ENCODE data around the gene FOXK2.
"Not testable (repeated sequence)": the region's sequence is repeated elsewhere in the genome, so short reads cannot be mapped to it uniquely, and the experiment has no call there.

The FOXK2 gene

DNA sequence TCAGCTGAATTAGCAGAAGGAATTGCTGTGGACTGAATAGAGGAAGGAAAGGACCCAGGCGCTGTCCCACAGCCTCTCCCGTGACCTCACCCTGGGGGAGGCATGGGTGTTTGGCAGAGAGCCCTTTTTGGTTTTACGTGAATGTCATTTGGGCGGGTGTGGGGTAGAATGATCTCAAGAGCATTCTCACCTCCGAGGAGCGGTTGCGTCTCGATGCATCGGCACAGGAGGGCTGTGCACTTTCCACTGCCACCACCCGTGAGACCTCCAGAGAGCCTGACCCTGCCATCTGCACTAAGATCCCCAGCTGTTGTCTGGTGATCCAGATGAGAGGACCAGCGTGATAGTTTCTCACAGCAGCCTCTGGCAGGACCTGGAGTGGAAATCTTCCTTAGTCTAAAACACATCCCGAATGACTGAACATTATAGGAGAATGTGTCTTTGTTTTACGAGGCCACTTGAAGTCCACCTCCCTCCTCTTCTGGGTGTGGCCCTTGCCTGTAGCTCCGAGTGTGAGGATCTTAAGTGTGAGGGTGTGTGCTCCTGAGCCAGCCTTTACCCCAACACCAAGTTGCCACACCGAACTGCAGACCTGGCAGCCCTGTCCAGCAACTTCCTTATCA is 29.3 kb downstream of the FOXK2 start:
- Histone ChIP-seq H3K9me3 (ENCODE audit: insufficient read depth, low read length) (no peaks in the 10 kb centered on the region), H3K4me3 (ENCODE audit: insufficient read length, low read depth) (no peak overlapping the region), H3K27me3 (ENCODE audit: insufficient read depth, insufficient read length) (no peaks in the 10 kb centered on the region), H3K9ac (ENCODE audit: insufficient read length, low read depth) (no peak overlapping the region), H3K4me1 (ENCODE audit: insufficient read depth, insufficient read length) (peaks cover 8% of the 10 kb centered on the region), H3K36me3 (ENCODE audit: insufficient read depth, insufficient read length, low read length) (peaks cover 13% of the 10 kb centered on the region)
- TF ChIP-seq YY1 (IDR thresholded peaks at IDR 0.05; ENCODE audit: insufficient read depth, insufficient read length), result no peak
- no peak for TF ChIP-seq SUZ12 (IDR thresholded peaks at IDR 0.05; ENCODE audit: extremely low read depth, insufficient read depth, insufficient read length)
- TF ChIP-seq ZNF274 (IDR thresholded peaks at IDR 0.05; ENCODE audit: low read depth, low read length), result no peak
- DNase-seq (ENCODE audit: low read depth, low spot score), result no peak

DNA sequence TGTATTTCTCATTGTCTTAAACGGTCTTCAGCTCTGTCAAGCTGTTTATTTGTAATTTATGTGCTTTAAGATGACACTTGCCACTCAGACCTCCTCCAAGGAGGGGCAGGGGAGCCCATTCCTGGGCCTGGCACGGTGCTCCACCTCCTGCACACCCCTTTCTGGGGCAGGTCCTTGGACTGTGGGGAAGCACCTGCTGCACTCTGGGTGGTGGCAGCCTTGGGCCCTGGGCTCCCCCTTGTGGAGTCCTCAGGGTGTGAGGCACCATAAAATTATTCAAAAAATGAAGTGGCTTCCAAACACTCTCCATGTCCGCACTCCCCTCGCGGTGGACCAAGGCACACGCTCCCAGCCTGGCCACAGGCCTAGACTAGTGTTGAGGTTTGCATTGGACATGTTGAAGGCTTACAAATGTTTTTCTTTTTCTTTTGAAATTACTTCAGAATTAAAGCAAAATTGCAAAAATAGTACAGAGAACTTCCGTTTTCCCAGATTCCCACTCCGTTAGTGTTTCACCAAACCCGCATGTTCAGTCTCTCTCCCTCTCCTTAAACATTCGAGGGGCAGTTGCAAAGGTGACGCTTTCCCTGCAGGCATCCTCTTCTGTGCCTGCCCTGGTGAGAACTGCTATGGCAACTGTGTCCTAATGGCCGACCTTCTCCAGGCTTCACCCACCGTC is 32.4 kb downstream of the FOXK2 start:
- H3K9me3 ChIP-seq (ENCODE audit: insufficient read depth, low read length), result no peaks in the 10 kb centered on the region
- H3K27me3 ChIP-seq (ENCODE audit: insufficient read depth, insufficient read length), result no peaks in the 10 kb centered on the region
- H3K4me1 ChIP-seq (ENCODE audit: insufficient read depth, insufficient read length), result peaks cover 12% of the 10 kb centered on the region
- H3K36me3 ChIP-seq (ENCODE audit: insufficient read depth, insufficient read length, low read length), result peaks cover 9% of the 10 kb centered on the region
- DNase-seq (ENCODE audit: low read depth, low spot score), result no peak
- no peak overlapping the region for H3K9ac ChIP-seq (ENCODE audit: insufficient read length, low read depth)
- no peak overlapping the region for H3K4me3 ChIP-seq (ENCODE audit: insufficient read length, low read depth)
- TF ChIP-seq SUZ12 (IDR thresholded peaks at IDR 0.05; ENCODE audit: extremely low read depth, insufficient read depth, insufficient read length), result no peak
- no peak for TF ChIP-seq ZNF274 (IDR thresholded peaks at IDR 0.05; ENCODE audit: low read depth, low read length)
- no peak for TF ChIP-seq YY1 (IDR thresholded peaks at IDR 0.05; ENCODE audit: insufficient read depth, insufficient read length)

DNA sequence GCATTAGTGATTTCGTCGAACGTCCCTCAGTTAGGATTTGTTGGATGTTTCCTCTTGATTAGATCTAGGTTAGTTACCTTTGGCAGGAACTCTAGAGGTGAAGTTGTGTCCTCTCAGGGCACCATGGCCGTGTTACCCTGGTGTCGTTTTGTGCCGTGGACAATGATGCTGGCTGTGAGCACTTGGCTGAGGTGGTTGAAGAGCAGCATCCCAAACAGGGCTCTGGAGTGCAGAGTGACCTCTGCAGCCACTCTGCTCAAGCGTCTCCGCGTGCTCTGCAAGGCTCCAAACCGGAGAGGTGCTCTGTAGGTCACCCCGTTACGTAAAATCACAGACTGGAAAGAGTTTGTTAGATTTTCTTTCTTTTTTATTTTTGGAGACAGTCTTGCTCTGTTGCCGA is 33.0 kb downstream of the FOXK2 start:
- no peak for TF ChIP-seq ZNF274 (IDR thresholded peaks at IDR 0.05; ENCODE audit: low read depth, low read length)
- no peak for TF ChIP-seq SUZ12 (IDR thresholded peaks at IDR 0.05; ENCODE audit: extremely low read depth, insufficient read depth, insufficient read length)
- no peak for TF ChIP-seq YY1 (IDR thresholded peaks at IDR 0.05; ENCODE audit: insufficient read depth, insufficient read length)

DNA sequence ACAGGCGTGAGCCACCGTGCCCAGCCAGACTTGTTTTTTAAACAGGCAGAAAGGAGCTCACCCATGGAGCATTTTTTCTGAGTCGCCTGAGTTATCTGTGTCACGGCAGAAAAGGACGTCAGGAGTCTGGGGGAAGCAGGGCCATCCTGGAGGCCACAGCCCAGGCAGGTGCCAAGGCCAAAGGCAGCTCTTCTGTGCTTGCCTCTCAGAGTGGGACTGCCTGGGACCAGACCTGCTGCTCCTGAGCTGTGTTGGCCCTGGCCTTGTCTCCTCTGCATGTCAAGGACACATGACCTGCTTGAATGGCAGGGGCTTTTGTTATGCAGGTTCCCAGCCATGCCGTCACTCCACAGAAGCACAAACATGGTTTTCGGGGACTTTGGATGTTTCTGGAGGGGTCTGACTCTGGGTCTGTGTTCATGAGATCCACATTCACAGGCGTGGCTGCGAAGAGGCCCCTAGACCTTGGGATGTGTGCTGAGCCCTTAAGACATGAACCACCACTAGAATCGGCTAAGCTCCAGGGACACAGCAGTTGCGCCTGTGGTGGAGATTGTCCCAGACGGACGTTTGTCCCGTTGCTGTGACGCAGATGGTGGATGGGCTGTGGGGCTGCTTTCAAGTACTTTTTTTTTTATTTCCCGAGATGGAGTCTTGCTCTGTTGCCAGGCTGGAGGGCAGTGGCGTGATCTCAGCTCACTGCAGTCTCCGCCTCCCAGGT is 33.8 kb downstream of the FOXK2 start:
- peak overlapping the region; percentile 44 for H3K9ac ChIP-seq (ENCODE audit: insufficient read length, low read depth)
- TF ChIP-seq SUZ12 (IDR thresholded peaks at IDR 0.05; ENCODE audit: extremely low read depth, insufficient read depth, insufficient read length) (no peak), ZNF274 (IDR thresholded peaks at IDR 0.05; ENCODE audit: low read depth, low read length) (no peak), YY1 (IDR thresholded peaks at IDR 0.05; ENCODE audit: insufficient read depth, insufficient read length) (no peak)
- H3K4me1 ChIP-seq (ENCODE audit: insufficient read depth, insufficient read length), result peaks cover 15% of the 10 kb centered on the region
- peaks cover 13% of the 10 kb centered on the region for H3K36me3 ChIP-seq (ENCODE audit: insufficient read depth, insufficient read length, low read length)
- H3K4me3 ChIP-seq (ENCODE audit: insufficient read length, low read depth), result no peak overlapping the region
- H3K9me3 ChIP-seq (ENCODE audit: insufficient read depth, low read length), result no peaks in the 10 kb centered on the region
- DNase-seq (ENCODE audit: low read depth, low spot score), result no peak
- H3K27me3 ChIP-seq (ENCODE audit: insufficient read depth, insufficient read length), result no peaks in the 10 kb centered on the region

More for the DNA sequence above, 33.0 kb downstream of the FOXK2 start:
- Histone ChIP-seq H3K36me3 (ENCODE audit: insufficient read depth, insufficient read length, low read length) (peaks cover 6% of the 10 kb centered on the region), H3K9ac (ENCODE audit: insufficient read length, low read depth) (no peak overlapping the region), H3K4me3 (ENCODE audit: insufficient read length, low read depth) (no peak overlapping the region), H3K4me1 (ENCODE audit: insufficient read depth, insufficient read length) (peaks cover 12% of the 10 kb centered on the region), H3K27me3 (ENCODE audit: insufficient read depth, insufficient read length) (no peaks in the 10 kb centered on the region), H3K9me3 (ENCODE audit: insufficient read depth, low read length) (no peaks in the 10 kb centered on the region)
- no peak for DNase-seq (ENCODE audit: low read depth, low spot score)

DNA sequence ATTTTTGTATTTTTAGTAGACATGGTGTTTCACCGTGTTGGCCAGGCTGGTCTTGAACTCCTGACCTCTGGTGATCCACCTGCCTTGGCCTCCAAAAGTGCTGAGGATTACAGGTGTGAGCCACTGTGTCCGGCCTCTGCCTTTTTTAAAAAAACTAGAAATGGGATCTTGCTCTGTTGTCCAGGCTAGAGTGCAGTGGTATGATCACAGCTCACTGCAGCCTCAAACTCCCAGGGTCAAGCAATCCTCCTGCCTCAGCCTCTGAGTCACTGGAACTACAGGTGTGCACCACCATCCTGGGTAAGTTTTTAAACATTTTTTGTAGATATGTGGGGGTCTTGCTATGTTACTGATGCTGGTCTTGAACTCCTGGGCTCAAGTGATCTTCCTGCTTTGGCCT is 38.0 kb downstream of the FOXK2 start:
- H3K27me3 ChIP-seq (ENCODE audit: insufficient read depth, insufficient read length); DNase-seq (ENCODE audit: low read depth, low spot score); H3K9ac ChIP-seq (ENCODE audit: insufficient read length, low read depth); H3K9me3 ChIP-seq (ENCODE audit: insufficient read depth, low read length); H3K4me3 ChIP-seq (ENCODE audit: insufficient read length, low read depth): not testable (repeated sequence)
- peaks cover 13% of the 10 kb centered on the region for H3K36me3 ChIP-seq (ENCODE audit: insufficient read depth, insufficient read length, low read length)
- H3K4me1 ChIP-seq (ENCODE audit: insufficient read depth, insufficient read length), result peaks cover 22% of the 10 kb centered on the region

DNA sequence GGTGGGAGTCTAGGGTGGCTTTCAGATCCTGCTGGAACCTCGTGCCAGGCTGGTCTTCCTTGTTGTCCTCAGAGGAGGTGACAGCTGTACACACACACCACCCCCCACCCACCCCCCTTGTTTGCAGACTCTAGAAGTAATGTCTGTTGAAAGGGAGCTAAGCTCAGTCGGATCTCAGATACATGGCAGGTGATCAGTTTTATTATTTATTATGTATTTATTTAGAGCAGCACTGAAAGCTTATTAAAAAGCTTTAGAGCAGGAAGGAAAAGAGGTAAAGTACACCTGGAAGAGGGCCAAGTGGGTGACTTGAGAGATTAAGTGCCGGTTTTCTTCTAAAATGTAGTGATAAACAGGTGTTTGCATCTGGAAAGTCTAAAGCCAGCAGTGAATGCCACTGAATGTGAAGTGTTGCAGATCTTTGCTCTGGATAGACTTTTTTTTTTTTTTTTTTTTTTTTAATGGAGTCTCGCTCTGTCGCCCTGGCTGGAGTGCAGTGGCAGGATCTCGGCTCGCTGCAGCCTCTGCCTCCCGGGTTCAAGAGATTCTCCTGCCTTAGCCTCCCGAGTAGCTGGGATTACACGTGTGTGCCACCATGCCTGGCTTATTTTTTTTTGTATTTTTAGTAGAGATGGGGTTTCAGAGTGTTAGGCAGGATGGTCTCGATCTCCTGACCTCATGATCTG is 40.2 kb downstream of the FOXK2 start:
- no peak overlapping the region for H3K4me3 ChIP-seq (ENCODE audit: insufficient read length, low read depth)
- H3K4me1 ChIP-seq (ENCODE audit: insufficient read depth, insufficient read length), result peaks cover 19% of the 10 kb centered on the region
- H3K36me3 ChIP-seq (ENCODE audit: insufficient read depth, insufficient read length, low read length), result peaks cover 24% of the 10 kb centered on the region
- H3K9ac ChIP-seq (ENCODE audit: insufficient read length, low read depth), result no peak overlapping the region
- no peak for TF ChIP-seq ZNF274 (IDR thresholded peaks at IDR 0.05; ENCODE audit: low read depth, low read length)
- no peak for TF ChIP-seq YY1 (IDR thresholded peaks at IDR 0.05; ENCODE audit: insufficient read depth, insufficient read length)
- no peak for TF ChIP-seq SUZ12 (IDR thresholded peaks at IDR 0.05; ENCODE audit: extremely low read depth, insufficient read depth, insufficient read length)
- H3K9me3 ChIP-seq (ENCODE audit: insufficient read depth, low read length), result no peaks in the 10 kb centered on the region
- H3K27me3 ChIP-seq (ENCODE audit: insufficient read depth, insufficient read length), result no peaks in the 10 kb centered on the region
- no peak for DNase-seq (ENCODE audit: low read depth, low spot score)

DNA sequence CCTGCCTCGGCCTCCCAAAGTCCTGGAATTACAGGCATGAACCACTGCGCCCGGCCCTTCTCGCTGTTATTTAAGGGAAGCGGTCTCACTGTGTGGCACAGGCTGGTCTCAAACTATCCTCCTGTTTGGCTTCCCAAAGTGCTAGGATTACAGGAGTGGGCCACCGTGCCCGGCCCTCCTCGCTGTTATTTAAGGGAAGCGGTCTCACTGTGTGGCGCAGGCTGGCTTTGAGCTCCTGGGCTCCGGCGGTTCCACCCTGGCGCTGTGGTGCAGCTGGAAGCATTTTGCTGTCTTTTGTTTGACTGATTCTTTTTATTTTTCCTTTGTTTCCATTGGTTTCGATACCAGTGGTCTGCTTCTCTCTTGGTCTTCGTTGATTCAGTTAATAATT is 40.7 kb downstream of the FOXK2 start:
- no peaks in the 10 kb centered on the region for H3K9me3 ChIP-seq (ENCODE audit: insufficient read depth, low read length)
- no peaks in the 10 kb centered on the region for H3K27me3 ChIP-seq (ENCODE audit: insufficient read depth, insufficient read length)
- DNase-seq (ENCODE audit: low read depth, low spot score), result no peak
- peaks cover 15% of the 10 kb centered on the region for H3K4me1 ChIP-seq (ENCODE audit: insufficient read depth, insufficient read length)
- no peak overlapping the region for H3K4me3 ChIP-seq (ENCODE audit: insufficient read length, low read depth)
- peaks cover 29% of the 10 kb centered on the region for H3K36me3 ChIP-seq (ENCODE audit: insufficient read depth, insufficient read length, low read length)
- TF ChIP-seq ZNF274 (IDR thresholded peaks at IDR 0.05; ENCODE audit: low read depth, low read length) (no peak), SUZ12 (IDR thresholded peaks at IDR 0.05; ENCODE audit: extremely low read depth, insufficient read depth, insufficient read length) (no peak), YY1 (IDR thresholded peaks at IDR 0.05; ENCODE audit: insufficient read depth, insufficient read length) (no peak)
- H3K9ac ChIP-seq (ENCODE audit: insufficient read length, low read depth), result no peak overlapping the region
